ENCODE measurements around the gene SLC1A7.

DNA sequence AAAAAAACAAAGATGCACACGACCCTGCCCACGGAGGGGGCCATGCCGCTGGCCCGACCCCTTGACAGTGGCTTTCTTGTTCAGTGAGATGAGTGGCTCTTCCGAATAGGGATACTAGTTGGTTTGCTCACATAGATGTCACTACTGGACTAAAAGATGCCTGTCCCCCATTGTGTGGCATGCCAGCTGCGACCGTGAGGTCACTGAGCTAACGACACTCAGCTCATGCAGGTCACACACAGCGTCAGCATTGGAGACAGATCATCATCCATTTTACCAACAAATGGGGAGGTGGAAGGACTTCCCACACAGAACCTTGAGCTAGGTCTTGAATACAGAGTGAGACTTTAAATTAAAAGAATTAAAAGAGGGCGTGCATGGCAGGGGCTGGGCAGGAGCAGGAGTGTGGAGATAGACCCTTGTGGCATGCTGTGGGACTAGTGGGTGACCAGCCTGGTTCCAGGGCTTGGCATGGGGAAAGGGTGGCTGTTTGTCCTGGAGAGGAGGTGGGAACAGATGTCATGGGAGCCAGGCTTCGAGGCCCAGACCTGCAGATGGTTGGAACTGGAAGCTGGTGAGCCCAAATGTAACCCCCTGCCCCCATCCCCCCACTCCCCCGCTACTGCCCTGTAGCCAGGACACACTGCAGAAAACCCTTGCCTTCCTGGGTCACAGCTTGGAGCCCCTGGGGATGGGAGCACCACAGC, 12.4 kb downstream of the SLC1A7 start:
- TF ChIP-seq CTCF (optimal IDR thresholded peaks at IDR 0.05 in 1 of 3, IDR thresholded peaks at IDR 0.05 in 1 of 3, conservative IDR thresholded peaks at IDR 0.05 in 1 of 3; ENCODE audit: extremely low read depth in 1 of 3, insufficient read depth in 2 of 3, low read length in 3 of 3) (no peak), EZH2 (IDR thresholded peaks at IDR 0.05; ENCODE audit: low read length) (no peak)

Data from keratinocyte (primary cell).